ENCODE results near the gene NPIPA7.
"Not testable (repeated sequence)": the region's sequence is repeated elsewhere in the genome, so short reads cannot be mapped to it uniquely, and the experiment has no call there.

The NPIPA7 gene

DNA sequence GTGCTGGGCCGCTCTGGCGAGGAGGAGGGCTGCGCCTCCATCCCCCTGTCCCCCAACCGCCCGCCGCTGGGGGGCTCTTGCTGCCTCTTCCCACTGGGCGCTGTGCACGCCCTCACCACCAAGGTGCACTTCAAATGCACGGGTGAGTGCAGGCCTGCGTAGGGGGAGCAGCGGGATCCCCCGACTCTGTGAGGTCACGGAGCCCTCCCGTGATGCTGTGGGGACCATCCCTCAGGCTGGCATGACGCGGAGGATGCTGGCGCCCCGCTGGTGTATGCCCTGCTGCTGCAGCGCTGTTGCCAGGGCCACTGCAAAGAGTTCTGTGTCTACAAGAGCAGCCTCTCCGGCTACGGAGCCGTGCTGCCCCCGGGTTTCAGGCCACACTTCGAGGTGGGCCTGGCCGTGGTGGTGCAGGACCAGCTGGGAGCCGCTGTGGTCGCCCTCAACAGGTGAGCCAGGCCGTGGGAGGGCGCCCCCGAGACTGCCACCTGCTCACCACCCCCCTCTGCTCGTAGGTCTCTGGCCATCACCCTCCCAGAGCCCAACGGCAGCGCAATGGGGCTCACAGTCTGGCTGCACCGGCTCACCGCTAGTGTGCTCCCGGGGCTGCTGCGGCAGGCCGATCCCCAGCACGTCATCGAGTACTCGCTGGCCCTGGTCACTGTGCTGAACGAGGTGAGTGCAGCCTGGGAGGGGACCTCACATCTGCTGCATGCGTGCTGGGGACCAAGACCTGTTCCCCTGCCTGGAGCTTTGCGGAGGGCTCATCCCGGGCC lies 9.7 kb upstream of the NPIPA7 start:
- not testable (repeated sequence) for ATAC-seq (ENCODE audit: low read depth); H3K9me3 ChIP-seq (ENCODE audit: severe bottlenecking); H3K4me1 ChIP-seq (ENCODE audit: insufficient read depth, poor library complexity, severe bottlenecking); H3K27ac ChIP-seq (ENCODE audit: poor library complexity, severe bottlenecking); H3K4me3 ChIP-seq (ENCODE audit: severe bottlenecking); H3K36me3 ChIP-seq (ENCODE audit: low read depth); H3K27me3 ChIP-seq (ENCODE audit: insufficient read depth, poor library complexity, severe bottlenecking)
- DNase-seq (ENCODE audit: low spot score), result peak; percentile 42

DNA sequence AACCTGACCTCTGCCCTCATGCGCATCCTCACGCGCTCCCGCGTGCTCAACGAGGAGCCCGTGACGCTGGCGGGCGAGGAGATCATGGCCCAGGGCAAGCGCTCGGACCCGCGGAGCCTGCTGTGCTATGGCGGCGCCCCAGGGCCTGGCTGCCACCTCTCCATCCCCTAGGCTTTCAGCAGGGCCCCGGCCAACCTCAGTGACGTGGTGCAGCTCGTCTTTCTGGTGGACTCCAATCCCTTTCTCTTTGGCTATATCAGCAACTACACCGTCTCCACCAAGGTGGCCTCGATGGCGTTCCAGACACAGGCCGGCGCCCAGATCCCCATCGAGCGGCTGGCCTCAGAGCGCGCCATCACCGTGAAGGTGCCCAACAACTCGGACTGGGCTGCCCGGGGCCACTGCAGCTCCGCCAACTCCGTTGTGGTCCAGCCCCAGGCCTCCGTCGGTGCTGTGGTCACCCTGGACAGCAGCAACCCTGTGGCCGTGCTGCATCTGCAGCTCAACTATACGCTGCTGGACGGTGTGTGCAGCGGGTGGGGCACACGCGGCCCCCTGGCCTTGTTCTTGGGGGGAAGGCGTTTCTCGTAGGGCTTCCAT lies 7.7 kb upstream of the NPIPA7 start:
- not testable (repeated sequence) for H3K4me3 ChIP-seq (ENCODE audit: severe bottlenecking); H3K27ac ChIP-seq (ENCODE audit: poor library complexity, severe bottlenecking); H3K36me3 ChIP-seq (ENCODE audit: low read depth); H3K4me1 ChIP-seq (ENCODE audit: insufficient read depth, poor library complexity, severe bottlenecking); ATAC-seq (ENCODE audit: low read depth); H3K27me3 ChIP-seq (ENCODE audit: insufficient read depth, poor library complexity, severe bottlenecking); H3K9me3 ChIP-seq (ENCODE audit: severe bottlenecking)
- DNase-seq (ENCODE audit: low spot score), result peak; percentile 15

DNA sequence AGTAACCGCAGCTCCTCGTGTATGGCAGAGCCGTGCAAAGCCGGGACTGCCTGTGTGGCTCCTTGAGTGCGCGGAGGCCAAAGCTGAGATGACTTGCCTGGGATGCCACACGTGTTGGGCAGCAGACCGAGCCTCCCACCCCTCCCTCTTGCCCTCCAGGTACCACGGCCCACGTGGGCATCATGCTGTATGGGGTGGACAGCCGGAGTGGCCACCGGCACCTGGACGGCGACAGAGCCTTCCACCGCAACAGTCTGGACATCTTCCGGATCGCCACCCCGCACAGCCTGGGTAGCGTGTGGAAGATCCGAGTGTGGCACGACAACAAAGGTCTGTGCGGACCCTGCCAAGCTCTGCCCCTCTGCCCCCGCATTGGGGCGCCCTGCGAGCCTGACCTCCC lies 4.7 kb upstream of the NPIPA7 start:
- not testable (repeated sequence) for H3K4me1 ChIP-seq (ENCODE audit: insufficient read depth, poor library complexity, severe bottlenecking); ATAC-seq (ENCODE audit: low read depth); H3K27ac ChIP-seq (ENCODE audit: poor library complexity, severe bottlenecking); H3K27me3 ChIP-seq (ENCODE audit: insufficient read depth, poor library complexity, severe bottlenecking); H3K36me3 ChIP-seq (ENCODE audit: low read depth); H3K9me3 ChIP-seq (ENCODE audit: severe bottlenecking); H3K4me3 ChIP-seq (ENCODE audit: severe bottlenecking)
- DNase-seq (ENCODE audit: low spot score), result peak; percentile 12

DNA sequence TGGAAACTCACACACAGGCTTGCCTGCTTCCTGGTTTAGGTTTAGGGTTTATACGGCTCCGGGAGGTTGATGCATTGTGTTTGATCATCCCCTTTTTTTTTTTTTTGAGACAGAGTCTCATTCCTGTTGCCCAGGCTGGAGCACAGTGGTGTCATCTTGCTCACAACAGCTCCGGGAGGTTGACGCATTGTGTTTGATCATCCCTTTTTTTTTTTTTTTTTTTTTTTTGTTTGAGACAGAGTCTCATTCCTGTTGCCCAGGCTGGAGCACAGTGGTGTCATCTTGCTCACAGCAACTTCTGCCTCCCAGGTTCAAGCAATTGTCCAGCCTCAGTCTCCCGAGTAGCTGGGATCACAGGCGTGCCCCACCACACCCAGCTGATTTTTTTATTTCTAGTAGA lies 20.7 kb downstream of the NPIPA7 start:
- ATAC-seq (ENCODE audit: low read depth); H3K27ac ChIP-seq (ENCODE audit: poor library complexity, severe bottlenecking); H3K4me1 ChIP-seq (ENCODE audit: insufficient read depth, poor library complexity, severe bottlenecking); H3K4me3 ChIP-seq (ENCODE audit: severe bottlenecking); H3K36me3 ChIP-seq (ENCODE audit: low read depth); DNase-seq (ENCODE audit: low spot score); H3K27me3 ChIP-seq (ENCODE audit: insufficient read depth, poor library complexity, severe bottlenecking); H3K9me3 ChIP-seq (ENCODE audit: severe bottlenecking): not testable (repeated sequence)

DNA sequence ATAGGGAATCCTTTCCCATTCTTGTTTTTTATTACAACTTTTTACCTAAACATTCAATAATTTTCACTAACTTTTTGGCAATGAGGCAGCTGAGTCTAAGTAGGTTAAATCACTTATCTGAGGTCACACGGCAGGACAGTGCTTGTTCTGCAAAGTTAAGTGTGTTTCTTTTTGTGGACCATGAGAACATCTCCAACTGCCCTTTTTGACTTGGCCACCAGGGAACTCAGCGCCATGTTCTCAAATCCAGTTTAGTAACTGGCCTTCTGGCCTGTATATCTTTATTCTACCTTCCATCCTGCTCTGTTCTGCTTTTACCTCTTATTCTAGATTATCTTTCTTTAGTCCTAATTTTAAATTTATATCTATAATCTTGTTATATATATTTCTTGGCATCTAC lies 23.4 kb downstream of the NPIPA7 start:
- H3K36me3 ChIP-seq (ENCODE audit: low read depth); H3K9me3 ChIP-seq (ENCODE audit: severe bottlenecking); DNase-seq (ENCODE audit: low spot score): not testable (repeated sequence)

DNA sequence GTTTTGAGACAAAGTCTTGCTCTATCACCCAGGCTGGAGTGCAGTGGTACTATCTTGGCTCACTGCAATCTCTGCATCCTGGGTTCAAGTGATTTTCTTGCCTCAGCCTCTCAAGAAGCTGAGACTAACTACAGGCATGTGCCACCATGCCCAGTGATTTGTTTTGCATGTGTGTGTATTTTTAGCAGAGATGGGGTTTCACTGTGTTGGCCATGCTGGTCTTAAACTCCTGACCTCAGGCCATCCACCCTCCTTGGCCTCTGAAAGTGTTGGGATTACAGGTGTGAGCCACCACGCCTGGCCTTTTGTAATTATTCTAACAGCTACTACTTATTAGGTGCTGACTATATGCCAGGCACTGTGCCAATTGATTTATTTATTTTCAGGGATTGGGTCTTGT lies 25.3 kb downstream of the NPIPA7 start:
- not testable (repeated sequence) for H3K4me3 ChIP-seq (ENCODE audit: severe bottlenecking); ATAC-seq (ENCODE audit: low read depth); H3K4me1 ChIP-seq (ENCODE audit: insufficient read depth, poor library complexity, severe bottlenecking); H3K27me3 ChIP-seq (ENCODE audit: insufficient read depth, poor library complexity, severe bottlenecking); H3K36me3 ChIP-seq (ENCODE audit: low read depth); H3K27ac ChIP-seq (ENCODE audit: poor library complexity, severe bottlenecking); H3K9me3 ChIP-seq (ENCODE audit: severe bottlenecking); DNase-seq (ENCODE audit: low spot score)

More for the DNA sequence above, 23.4 kb downstream of the NPIPA7 start:
- not testable (repeated sequence) for H3K27ac ChIP-seq (ENCODE audit: poor library complexity, severe bottlenecking); ATAC-seq (ENCODE audit: low read depth); H3K4me1 ChIP-seq (ENCODE audit: insufficient read depth, poor library complexity, severe bottlenecking); H3K27me3 ChIP-seq (ENCODE audit: insufficient read depth, poor library complexity, severe bottlenecking); H3K4me3 ChIP-seq (ENCODE audit: severe bottlenecking)

DNA sequence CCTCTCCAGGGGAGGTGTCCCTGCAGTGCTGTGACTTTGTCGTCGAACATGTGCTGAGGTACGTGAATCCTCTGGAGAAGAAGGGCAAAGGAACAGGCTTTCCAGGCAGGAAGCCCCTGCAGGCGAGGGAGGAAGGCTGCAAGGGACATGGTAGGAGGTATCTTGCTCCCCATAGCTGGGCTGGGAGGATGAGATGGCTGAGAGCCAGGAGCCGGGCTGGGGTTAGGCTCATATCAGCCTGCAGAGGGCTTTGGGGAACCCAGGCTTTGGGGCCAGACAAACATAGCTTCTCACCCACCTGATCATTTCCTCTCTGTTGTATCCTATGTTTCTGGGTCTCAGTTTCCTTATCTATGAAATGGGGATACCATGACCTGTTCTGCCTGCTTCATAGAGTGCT lies 26.5 kb downstream of the NPIPA7 start:
- H3K27ac ChIP-seq (ENCODE audit: poor library complexity, severe bottlenecking); H3K27me3 ChIP-seq (ENCODE audit: insufficient read depth, poor library complexity, severe bottlenecking); ATAC-seq (ENCODE audit: low read depth); H3K36me3 ChIP-seq (ENCODE audit: low read depth); H3K4me3 ChIP-seq (ENCODE audit: severe bottlenecking); DNase-seq (ENCODE audit: low spot score); H3K4me1 ChIP-seq (ENCODE audit: insufficient read depth, poor library complexity, severe bottlenecking); H3K9me3 ChIP-seq (ENCODE audit: severe bottlenecking): not testable (repeated sequence)

DNA sequence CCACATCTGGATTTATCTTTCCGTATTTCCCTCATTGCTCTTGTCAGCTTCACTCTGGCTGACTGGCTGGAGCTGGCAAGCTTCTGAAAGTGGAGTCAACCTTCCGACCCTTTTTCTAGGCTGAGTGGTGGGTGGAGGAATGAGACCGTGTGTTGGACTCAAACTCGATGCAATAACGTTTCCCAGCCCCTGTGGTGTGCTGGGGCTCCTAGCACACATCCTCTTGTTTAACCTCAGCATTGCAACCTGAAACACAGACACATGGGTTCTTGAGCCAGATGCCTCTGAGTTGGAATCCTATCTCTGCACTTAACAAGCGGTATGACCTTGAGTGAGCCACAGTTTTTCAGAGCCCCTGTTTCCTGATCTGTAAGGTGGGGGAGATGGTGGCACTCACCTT lies 29.5 kb downstream of the NPIPA7 start:
- not testable (repeated sequence) for ATAC-seq (ENCODE audit: low read depth); H3K4me1 ChIP-seq (ENCODE audit: insufficient read depth, poor library complexity, severe bottlenecking); DNase-seq (ENCODE audit: low spot score); H3K4me3 ChIP-seq (ENCODE audit: severe bottlenecking); H3K36me3 ChIP-seq (ENCODE audit: low read depth); H3K9me3 ChIP-seq (ENCODE audit: severe bottlenecking); H3K27me3 ChIP-seq (ENCODE audit: insufficient read depth, poor library complexity, severe bottlenecking); H3K27ac ChIP-seq (ENCODE audit: poor library complexity, severe bottlenecking)

DNA sequence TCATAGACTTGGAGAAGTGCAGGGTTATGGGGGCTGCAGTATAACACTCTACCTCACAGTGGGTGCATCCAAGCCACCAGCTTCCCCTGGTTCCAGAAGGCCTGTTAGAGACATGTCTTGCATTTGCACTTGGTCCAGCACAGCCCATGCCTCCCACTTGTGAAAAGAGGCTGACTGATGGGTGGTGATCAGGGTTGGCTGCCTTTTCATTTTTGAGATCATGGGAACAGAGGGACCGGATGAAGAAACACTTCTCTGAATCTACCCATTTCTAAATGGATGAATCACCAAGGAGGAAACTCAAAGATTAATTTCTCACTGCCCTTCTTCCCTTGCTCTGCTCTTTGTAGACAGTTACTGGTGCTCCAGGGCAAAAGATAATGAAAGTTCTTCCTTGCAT lies 34.8 kb downstream of the NPIPA7 start:
- not testable (repeated sequence) for DNase-seq (ENCODE audit: low spot score); ATAC-seq (ENCODE audit: low read depth); H3K27me3 ChIP-seq (ENCODE audit: insufficient read depth, poor library complexity, severe bottlenecking); H3K4me3 ChIP-seq (ENCODE audit: severe bottlenecking); H3K9me3 ChIP-seq (ENCODE audit: severe bottlenecking); H3K27ac ChIP-seq (ENCODE audit: poor library complexity, severe bottlenecking); H3K4me1 ChIP-seq (ENCODE audit: insufficient read depth, poor library complexity, severe bottlenecking); H3K36me3 ChIP-seq (ENCODE audit: low read depth)

DNA sequence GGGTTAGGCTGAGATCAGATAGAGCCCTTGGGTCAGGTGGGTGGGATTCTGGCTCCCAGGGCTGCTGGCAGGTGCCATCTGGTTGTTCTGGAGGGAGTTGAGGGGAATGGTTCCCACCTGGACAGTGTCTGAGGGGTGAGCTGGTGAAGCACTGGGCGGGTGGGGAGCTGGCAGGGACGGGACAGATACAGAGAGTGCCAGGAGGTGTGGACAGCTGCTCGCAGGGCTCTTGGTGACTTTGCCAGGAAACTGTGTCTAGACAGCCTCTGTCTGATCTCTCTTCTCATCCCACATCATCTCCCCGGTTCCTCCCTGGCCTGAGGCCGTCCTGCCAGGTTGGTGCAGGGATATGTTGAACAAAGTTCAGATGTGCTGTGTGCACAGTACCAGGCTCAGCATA lies 38.1 kb downstream of the NPIPA7 start:
- not testable (repeated sequence) for H3K4me1 ChIP-seq (ENCODE audit: insufficient read depth, poor library complexity, severe bottlenecking); H3K36me3 ChIP-seq (ENCODE audit: low read depth); H3K27ac ChIP-seq (ENCODE audit: poor library complexity, severe bottlenecking); H3K9me3 ChIP-seq (ENCODE audit: severe bottlenecking); H3K4me3 ChIP-seq (ENCODE audit: severe bottlenecking); DNase-seq (ENCODE audit: low spot score); ATAC-seq (ENCODE audit: low read depth); H3K27me3 ChIP-seq (ENCODE audit: insufficient read depth, poor library complexity, severe bottlenecking)

DNA sequence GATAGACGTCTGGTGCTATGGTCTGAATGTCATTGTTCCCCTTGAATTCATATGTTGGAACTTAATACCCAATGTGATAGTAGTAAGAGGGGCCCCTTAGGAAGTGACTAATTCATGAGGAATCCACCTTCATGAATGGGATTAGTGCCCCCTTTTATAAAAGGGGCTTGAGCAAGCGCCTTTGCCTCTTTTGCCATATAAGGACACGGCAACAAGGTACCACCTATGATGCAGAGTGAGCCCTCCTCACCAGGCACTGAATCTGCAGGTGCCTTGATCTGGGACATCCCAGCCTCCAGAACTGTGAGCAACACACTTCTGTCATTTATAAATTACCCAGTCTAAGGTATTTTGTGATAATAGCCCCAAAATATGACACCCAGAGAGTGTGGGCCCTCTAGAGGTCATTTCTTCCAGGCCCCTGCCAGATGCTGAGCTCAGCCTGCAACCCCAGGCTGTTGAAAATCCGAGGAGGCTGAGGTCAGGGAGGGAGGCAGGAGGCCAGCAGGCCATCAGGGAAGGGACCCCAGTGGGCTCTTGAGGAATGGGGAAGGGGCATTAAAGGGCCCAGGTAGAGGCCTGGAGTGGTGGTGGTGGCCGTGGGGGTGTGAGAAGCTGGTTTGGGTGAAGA lies 39.1 kb downstream of the NPIPA7 start:
- H3K27me3 ChIP-seq (ENCODE audit: insufficient read depth, poor library complexity, severe bottlenecking); DNase-seq (ENCODE audit: low spot score); H3K27ac ChIP-seq (ENCODE audit: poor library complexity, severe bottlenecking); H3K9me3 ChIP-seq (ENCODE audit: severe bottlenecking); H3K4me1 ChIP-seq (ENCODE audit: insufficient read depth, poor library complexity, severe bottlenecking); H3K4me3 ChIP-seq (ENCODE audit: severe bottlenecking); H3K36me3 ChIP-seq (ENCODE audit: low read depth); ATAC-seq (ENCODE audit: low read depth): not testable (repeated sequence)
